Psoas muscle (tissue), 8 donors: ENCODE measurements around the gene DOK3. TPM values are rescaled to one million over a fixed set of nuclear protein-coding genes. Genes with fewer than 3 reads are reported as not detected.

Source experiments
- ATAC-seq, 4 donors: fragments of 200-7000 bp; cut with Tn5 transposase; one replicate each; pipeline ENCODE4 v1.9.1; 2020; ENCODE audit warnings: moderate library complexity in 3 of 4, mild to moderate bottlenecking in 2 of 4
- DNase-seq, 2 donors: peaks; one replicate each; pipeline ENCODE4 v3.0.0-alpha.2; 2020
- H3K27ac ChIP-seq: fragments of 200-600 bp; one replicate; pipeline ENCODE4 v1.8.0; 2022
- H3K27me3 ChIP-seq, 3 donors: fragments of 200-600 bp in 1 of 3; one replicate each; pipeline versions ENCODE4 v1.6.1 to v1.8.0; 2013 to 2022; ENCODE audit warnings: low read length in 2 of 3, mild to moderate bottlenecking in 2 of 3, moderate library complexity in 1 of 3; ENCODE audit not compliant: insufficient read depth in 3 of 3
- H3K36me3 ChIP-seq, 2 donors: fragments of 200-600 bp in 1 of 2; one replicate each; pipeline versions ENCODE4 v1.6.1 to v1.8.0; 2013 to 2022; ENCODE audit warnings: low read depth in 1 of 2, mild to moderate bottlenecking in 1 of 2, moderate library complexity in 1 of 2; ENCODE audit not compliant: insufficient read depth in 1 of 2
- H3K4me1 ChIP-seq: fragments of 200-600 bp; one replicate; pipeline ENCODE4 v1.8.0; 2022
- H3K4me3 ChIP-seq: fragments of 200-600 bp; one replicate; pipeline ENCODE4 v1.8.0; 2022; ENCODE audit warnings: mild to moderate bottlenecking
- H3K9me3 ChIP-seq: fragments of 200-600 bp; one replicate; pipeline ENCODE4 v1.8.0; 2022
- CTCF ChIP-seq: fragments of 200-600 bp; IDR thresholded peaks from one replicate; pipeline ENCODE4 v1.8.0; 2022; ENCODE audit warnings: antibody characterized with exemption
- WGBS, 3 donors: extraction: QIAGEN DNeasy Blood & Tissue Kit; methylation state at CpG; one replicate each; pipeline versions ENCODE4 v1.1.6 to v1.1.7; 2013; 5-methylcytosine and 5-hydroxymethylcytosine counted together
- intact Hi-C, 2 donors: fragments of 100-400 bp; cut with DNase I; formaldehyde crosslinking; loops; one replicate each; pipeline versions ENCODE4 v1.11.0 to v1.14.2; 2022
- polyA plus RNA-seq, 3 donors: library from polyadenylated mRNA; stranded (reverse); fragments of 200-250 nt; gene quantifications; one replicate each; pipeline ENCODE4 v1.2.3, GENCODE V29; 2013
- total RNA-seq, 4 donors: library from RNA; stranded (reverse); fragmentation: NEBNext Ultra II Directional in 2 of 4; extraction: Animal tissue kit (Norgen Biotek cat#: 25700) in 2 of 4; gene quantifications; one replicate each; pipeline versions ENCODE4 v1.2.1 to v1.2.4, GENCODE V29; 2021 to 2023
- donor health status: healthy with polysubstance abuse.
- donor health status: DM: no; HTN: no; CAD: no; lungs with moderate emphysema.
- donor health status: Bipolar disorder and iron deficiency.
- donor health status: healthy.
- donor health status: DM: yes; HTN: yes; CAD: no.
- donor health status: DM: no; HTN: no; CAD: no.
- donor health status: DM: no; HTN: no; CAD: no.
- donor health status: DM: yes; HTN: yes; CAD: no.

DOK3 gene
- total and polyA plus RNA-seq, 7 donors = 0.44 to 5.4 (median 3.3) TPM

- no peak for TF ChIP-seq CTCF
- H3K4me3 ChIP-seq = no peak overlapping the region
- H3K4me1 ChIP-seq = peaks cover 11% of the 10 kb centered on the region
- no peaks in the 10 kb centered on the region for H3K9me3 ChIP-seq
- peaks cover 0 to 4% of the 10 kb centered on the region in 2 donors for H3K36me3 ChIP-seq
- 88 to 94% (median 93%) methylated on average over 11 of the region's 11 CpGs for WGBS, 3 donors
- intact Hi-C loops = loop anchor here in 1 of 2 donors (10.0 kb wide), 1 partner anchor 145 kb away; the partner anchor contains the start of gene MXD3
- H3K27ac ChIP-seq = no peak overlapping the region
- no peaks in the 10 kb centered on the region for H3K27me3 ChIP-seq
- ATAC-seq (no peak), DNase-seq (no peak)
Measured at GRCh38 chr5:177459357-177459756, 50.3 kb downstream of the DOK3 start.

GRCh38 chr5:177458912-177459350, 50.7 kb downstream of the DOK3 start:
- H3K36me3 ChIP-seq = peaks cover 0 to 4% of the 10 kb centered on the region in 2 donors
- intact Hi-C loops = loop anchor here in 1 of 2 donors (10.0 kb wide), 1 partner anchor 144 kb away; the partner anchor contains the start of gene MXD3
- H3K4me1 ChIP-seq = peaks cover 15% of the 10 kb centered on the region

GRCh38 chr5:177457852-177458681, 51.6 kb downstream of the DOK3 start:
- Histone ChIP-seq H3K9me3 (no peaks in the 10 kb centered on the region), H3K36me3 (peaks cover 0 to 4% of the 10 kb centered on the region in 2 donors), H3K4me1 (peaks cover 15% of the 10 kb centered on the region), H3K4me3 (no peak overlapping the region), H3K27me3 (peaks cover 0 to 4% (median 0%) of the 10 kb centered on the region in 3 donors), H3K27ac (no peak overlapping the region)
- WGBS, 3 donors = 75 to 79% (median 78%) methylated on average over 17 to 20 of the region's 20 CpGs
- TF ChIP-seq CTCF = no peak
- peak in 1 of 2 donors; percentile 62 for DNase-seq
- ATAC-seq = no peak
- intact Hi-C loops = loop anchor here (2.0 to 10.0 kb wide), 2 partner anchors 141 to 143 kb away; partner anchors contain the start of gene MXD3 (in 1 of the 2)

More at GRCh38 chr5:177458912-177459350, 50.7 kb downstream of the DOK3 start:
- Histone ChIP-seq H3K27ac (no peak overlapping the region), H3K4me3 (no peak overlapping the region), H3K27me3 (no peaks in the 10 kb centered on the region), H3K9me3 (no peaks in the 10 kb centered on the region)
- ATAC-seq (no peak), DNase-seq (peak in 1 of 2 donors; percentile 53)
- no peak for TF ChIP-seq CTCF
- 87 to 92% (median 87%) methylated on average over 14 of the region's 14 CpGs for WGBS, 3 donors

GRCh38 chr5:177456976-177457851, 52.4 kb downstream of the DOK3 start:
- DNase-seq (peak; percentile 85 to 90), ATAC-seq (peak; percentile 17 to 61 (median 58))
- peak; percentile 52 for TF ChIP-seq CTCF
- Histone ChIP-seq H3K27ac (peak overlapping the region; percentile 9), H3K27me3 (peaks cover 0 to 11% (median 0%) of the 10 kb centered on the region in 3 donors), H3K36me3 (peaks cover 0 to 4% of the 10 kb centered on the region in 2 donors), H3K4me1 (peaks cover 15% of the 10 kb centered on the region), H3K9me3 (no peaks in the 10 kb centered on the region), H3K4me3 (no peak overlapping the region)
- WGBS, 3 donors = 59 to 72% (median 60%) methylated on average over 24 of the region's 24 CpGs
- intact Hi-C loops = loop anchor here (2.0 to 10.0 kb wide), 2 partner anchors 140 to 142 kb away; partner anchors contain the start of gene MXD3 (in 1 of the 2)
